HG03196 (cell line): ENCODE measurements around the gene TRAPPC10.

ENCODE experiments used
- ATAC-seq: cut with Tn5 transposase; IDR thresholded peaks from one replicate; pipeline ENCODE4 v1.9.1; 2021; ENCODE audit not compliant: unreplicated experiment

Gene TRAPPC10

DNA sequence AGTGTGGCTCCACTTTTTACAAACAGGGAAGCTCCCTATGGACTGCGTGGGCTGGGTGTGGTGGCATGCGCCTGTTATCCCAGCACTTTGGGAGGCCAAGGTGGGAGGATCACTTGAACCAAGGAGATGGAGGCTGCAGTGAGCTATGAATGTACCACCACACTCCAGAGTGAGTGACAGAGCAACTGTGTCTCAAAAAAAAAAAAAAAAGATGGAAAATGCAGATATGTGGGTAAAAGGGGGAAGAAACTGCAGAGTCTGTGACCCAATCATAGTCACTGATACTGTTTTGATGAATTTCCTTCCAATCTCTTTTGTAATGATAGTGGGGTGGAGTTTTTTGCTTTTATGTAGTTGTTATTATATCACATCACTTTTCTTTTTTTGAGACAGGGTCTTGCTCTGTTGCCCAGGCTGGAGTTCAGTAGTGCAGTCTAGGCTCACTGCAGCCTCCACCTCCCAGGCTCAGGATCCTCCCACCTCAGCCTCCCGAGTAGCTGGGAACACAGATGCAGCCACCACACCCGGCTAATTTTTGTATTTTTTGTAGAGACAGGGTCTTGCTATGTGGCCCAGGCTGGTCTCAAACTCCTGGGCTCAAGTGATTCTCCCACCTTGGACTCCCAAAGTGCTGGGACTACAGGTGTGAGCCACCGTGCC is 8.7 kb upstream of the TRAPPC10 start:
- no peak for ATAC-seq

GRCh38 chr21:44005071-44005470 is 7.0 kb upstream of the TRAPPC10 start:
- no peak for ATAC-seq

- ATAC-seq = no peak
These were observed 6.5 kb upstream of the TRAPPC10 start for GRCh38 chr21:44005593-44005992.

DNA sequence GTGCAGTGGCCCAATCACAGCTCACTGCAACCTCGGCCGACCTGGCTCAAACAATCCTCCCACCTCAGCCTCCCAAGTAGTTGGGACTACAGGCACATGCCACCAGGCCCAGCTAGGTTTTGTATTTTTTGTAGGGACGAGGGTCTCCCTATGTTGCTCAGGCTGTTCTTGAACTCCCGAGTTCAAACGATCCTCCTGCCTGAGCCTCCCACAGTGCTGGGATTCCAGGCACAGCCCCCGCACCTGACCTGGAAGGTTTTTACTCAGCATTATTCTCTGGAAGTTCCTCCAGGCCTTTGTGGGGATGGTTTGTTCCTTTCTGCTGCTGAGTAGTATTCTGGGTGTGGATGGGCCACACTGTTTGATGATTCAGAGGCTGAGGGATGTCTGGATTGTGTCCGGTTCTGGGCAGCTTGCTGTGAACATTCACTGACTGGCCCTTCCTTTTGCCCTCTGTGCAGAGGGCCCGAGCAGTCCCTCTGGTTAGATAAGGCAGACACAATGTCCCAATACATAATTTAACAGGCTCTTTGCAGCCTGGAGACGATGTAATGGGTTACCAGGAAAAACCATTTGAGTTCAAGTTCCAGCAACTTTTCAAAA is 6.0 kb upstream of the TRAPPC10 start:
- ATAC-seq = no peak

GRCh38 chr21:44006656-44007055 is 5.5 kb upstream of the TRAPPC10 start:
- ATAC-seq = no peak

GRCh38 chr21:44010429-44010828 is 1.7 kb upstream of the TRAPPC10 start:
- no peak for ATAC-seq

GRCh38 chr21:44011123-44011522 is 986 bp upstream of the TRAPPC10 start:
- no peak for ATAC-seq

- ATAC-seq = peak; percentile 66
These were observed 618 bp downstream of the TRAPPC10 start for GRCh38 chr21:44012474-44013379.

GRCh38 chr21:44013380-44014088 is 1.4 kb downstream of the TRAPPC10 start:
- no peak for ATAC-seq

GRCh38 chr21:44017601-44018000 is 5.5 kb downstream of the TRAPPC10 start:
- ATAC-seq = no peak

GRCh38 chr21:44018127-44018526 is 6.0 kb downstream of the TRAPPC10 start:
- no peak for ATAC-seq

GRCh38 chr21:44018813-44019567 is 6.9 kb downstream of the TRAPPC10 start:
- no peak for ATAC-seq

GRCh38 chr21:44019568-44019958 is 7.5 kb downstream of the TRAPPC10 start:
- ATAC-seq = no peak

DNA sequence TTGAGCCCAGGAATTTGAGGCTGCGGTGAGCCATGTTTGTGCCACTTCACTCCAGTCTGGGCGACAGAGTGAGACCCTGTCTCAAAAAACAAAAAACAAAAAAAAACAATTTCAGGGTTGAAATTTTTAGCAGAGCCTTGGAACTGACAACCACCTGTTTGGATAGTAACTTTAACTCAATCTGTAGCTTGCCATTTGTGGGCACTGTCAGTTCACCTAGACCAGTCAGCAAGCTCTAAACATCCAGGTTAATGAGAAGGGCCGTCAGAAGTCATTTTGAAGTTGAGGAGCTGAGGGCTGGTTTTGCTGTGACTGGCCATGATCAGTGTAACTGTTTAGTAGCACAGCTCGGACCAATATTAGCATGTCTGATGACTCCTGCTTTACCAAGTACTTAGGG is 8.4 kb downstream of the TRAPPC10 start:
- ATAC-seq = no peak

- no peak for ATAC-seq
These were observed 9.0 kb downstream of the TRAPPC10 start for GRCh38 chr21:44021064-44021463.

DNA sequence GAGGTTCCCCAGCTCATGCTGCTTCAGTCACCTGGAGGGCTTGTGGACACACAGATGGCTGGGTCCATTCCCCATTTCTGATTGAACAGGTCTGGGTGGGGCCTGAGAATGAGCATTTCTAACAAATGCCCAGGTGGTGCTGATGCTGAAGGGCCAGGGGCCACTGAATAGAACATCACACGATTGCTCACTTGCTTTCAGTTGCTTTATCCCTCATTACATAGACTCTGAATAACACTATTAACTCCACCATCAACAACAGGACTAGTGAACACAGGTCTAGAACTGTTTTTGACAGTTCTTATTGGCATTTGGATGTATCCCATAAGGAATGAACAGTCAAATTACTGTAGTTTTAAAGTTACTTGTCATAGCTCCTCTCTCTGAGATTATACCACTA is 12.1 kb downstream of the TRAPPC10 start:
- ATAC-seq = no peak

- no peak for ATAC-seq
These were observed 12.8 kb downstream of the TRAPPC10 start for GRCh38 chr21:44024887-44025353.

DNA sequence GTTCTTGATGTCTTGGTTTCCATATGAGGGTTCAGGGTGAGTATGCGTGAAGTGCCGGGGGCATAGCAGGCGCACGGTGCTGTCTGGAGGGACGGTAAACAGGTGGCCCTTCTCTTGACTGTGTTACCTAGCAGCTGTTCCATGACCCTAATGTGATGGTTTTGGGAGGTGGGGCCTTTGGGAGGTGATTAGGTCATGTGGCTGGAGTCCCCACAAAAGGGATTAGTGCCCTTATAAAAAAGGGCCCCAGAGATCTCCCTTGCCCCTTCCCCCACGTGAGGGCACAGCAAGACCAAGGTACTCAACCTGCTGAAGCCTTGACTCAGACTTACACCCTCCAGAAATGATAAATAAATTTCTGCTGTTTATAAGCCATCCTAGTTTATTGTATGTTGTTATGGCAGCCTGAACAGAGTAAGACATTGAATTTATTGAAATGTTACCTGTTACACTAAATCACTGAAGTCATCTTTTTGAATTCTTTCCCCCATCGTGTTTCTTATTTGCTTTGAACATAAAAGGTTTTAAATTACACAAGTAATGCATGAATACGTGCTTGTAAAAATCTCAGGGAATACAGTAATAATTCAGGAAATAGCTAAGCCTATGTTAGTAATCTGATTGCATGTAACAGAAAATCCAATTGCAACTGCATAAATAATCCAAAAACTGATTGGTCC is 15.6 kb downstream of the TRAPPC10 start:
- ATAC-seq = no peak

GRCh38 chr21:44028287-44028659 is 16.2 kb downstream of the TRAPPC10 start:
- ATAC-seq = no peak
